Fibroblast of skin of right quadriceps (primary cell): ENCODE results near the gene CHRNA4.
A peak's percentile ranks its signal among the peaks of the same experiment; 100 is the strongest.
"Not testable (repeated sequence)": the region's sequence is repeated elsewhere in the genome, so short reads cannot be mapped to it uniquely, and the experiment has no call there.

Experiments
- DNase-seq: peaks from one replicate; pipeline ENCODE4 v3.0.0-alpha.2; 2013

The CHRNA4 gene

DNA sequence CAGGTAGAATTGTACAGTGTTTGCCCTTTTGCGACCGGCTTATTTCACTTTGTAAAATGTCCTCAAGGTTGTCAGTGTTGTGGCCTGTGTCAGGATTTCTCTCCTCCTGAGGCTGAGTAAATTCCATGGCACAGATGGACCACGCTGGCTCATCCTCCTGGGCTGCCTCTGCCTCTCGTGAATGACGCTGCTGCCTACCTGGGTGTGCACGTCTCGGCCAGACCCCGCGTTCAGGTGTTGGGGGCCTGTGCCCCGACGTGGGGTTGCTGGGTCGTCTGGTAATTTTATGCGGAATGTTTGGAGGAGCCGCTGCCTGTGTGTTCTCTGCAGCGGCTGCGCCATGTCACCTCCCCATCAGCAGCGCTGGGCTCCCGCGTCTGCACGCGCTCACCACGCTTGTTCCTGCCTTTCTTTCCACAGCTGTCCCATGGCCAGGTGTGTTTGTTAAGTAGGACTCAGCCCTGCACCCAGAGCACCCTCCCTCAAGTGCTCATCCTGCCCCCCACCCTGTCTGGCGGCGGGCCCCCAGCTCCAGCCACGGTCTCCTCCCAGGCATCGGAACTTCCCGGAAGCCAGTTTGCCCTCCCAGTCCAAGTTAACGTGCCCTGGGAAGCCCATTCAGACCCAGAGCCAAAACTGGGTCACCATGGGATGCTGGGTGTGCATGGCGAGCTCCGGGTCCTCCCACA lies 36.1 kb upstream of the CHRNA4 start:
- DNase-seq: no peak

- no peak for DNase-seq
Observed at GRCh38 chr20:63396300-63396699, 35.2 kb upstream of the CHRNA4 start.

- DNase-seq: no peak
Observed at GRCh38 chr20:63395723-63396122, 34.6 kb upstream of the CHRNA4 start.

DNA sequence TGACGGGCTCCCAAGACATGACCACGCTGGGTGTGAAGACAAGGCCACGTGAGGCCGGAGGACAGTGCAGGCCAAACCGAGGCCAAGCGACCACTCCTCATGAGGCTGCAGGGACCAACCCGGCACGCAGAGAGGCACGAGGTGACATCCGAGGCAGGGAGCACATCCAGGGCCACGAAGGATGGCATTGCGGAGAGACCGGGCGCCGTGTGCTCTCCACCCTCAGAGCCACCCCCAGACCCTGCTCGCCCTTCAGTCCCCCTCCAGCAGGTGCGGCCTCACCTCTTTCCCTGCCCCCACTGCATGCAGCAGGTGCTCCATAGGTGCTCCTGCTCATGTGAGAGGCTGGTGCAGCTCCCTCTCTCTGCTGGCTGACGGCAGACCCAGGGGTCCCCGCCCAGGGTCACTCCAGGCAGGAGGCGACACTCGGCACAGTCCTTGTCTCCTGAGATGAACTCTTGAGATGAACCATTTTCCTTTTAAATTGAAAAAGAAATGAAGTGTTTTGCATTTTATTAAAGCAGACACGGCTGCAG lies 33.8 kb upstream of the CHRNA4 start:
- DNase-seq: no peak

DNA sequence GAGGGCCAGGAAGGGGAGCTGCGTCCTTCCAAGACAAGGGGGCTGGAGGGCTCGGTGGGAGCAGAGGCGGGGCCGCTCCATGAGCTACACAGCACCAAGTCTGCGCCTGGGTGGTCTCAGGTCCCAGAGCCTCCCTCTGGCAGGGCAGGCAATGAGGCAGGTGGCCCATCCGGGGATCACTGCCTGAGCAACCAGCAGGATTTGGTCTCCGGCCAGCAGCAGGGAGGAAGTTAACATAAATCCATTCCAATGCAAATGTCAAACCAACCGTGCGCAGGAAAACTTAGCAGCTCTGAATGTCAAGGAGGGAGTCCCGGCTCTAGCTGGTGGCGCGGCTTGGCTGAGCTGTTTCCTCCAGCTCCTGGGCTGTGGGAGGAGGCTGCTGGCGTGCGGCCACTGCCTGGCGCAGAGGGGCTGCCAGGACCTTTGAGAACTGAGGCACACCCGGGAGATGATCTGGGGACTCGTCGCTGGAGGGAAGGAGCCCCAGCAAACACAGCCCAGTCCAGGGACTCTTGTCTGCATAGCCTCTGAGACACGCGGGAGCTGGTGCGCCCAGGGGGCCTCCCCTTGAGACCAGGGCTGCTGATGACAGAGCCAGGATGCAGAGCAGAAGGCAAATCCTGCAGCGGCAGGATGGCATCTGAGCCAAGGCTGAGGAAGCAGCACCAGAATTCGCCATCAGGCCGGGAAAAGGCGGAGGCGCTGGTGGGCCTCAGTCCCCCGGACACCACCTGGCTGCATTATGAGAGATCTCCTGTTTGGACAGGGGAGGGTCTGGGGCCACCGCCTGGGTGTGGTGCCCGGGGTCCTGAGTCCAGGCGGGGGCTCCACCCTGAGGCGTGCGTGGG lies 33.1 kb upstream of the CHRNA4 start:
- DNase-seq: peak; percentile 6

- DNase-seq: no peak
Observed at GRCh38 chr20:63393566-63393965, 32.4 kb upstream of the CHRNA4 start.

DNA sequence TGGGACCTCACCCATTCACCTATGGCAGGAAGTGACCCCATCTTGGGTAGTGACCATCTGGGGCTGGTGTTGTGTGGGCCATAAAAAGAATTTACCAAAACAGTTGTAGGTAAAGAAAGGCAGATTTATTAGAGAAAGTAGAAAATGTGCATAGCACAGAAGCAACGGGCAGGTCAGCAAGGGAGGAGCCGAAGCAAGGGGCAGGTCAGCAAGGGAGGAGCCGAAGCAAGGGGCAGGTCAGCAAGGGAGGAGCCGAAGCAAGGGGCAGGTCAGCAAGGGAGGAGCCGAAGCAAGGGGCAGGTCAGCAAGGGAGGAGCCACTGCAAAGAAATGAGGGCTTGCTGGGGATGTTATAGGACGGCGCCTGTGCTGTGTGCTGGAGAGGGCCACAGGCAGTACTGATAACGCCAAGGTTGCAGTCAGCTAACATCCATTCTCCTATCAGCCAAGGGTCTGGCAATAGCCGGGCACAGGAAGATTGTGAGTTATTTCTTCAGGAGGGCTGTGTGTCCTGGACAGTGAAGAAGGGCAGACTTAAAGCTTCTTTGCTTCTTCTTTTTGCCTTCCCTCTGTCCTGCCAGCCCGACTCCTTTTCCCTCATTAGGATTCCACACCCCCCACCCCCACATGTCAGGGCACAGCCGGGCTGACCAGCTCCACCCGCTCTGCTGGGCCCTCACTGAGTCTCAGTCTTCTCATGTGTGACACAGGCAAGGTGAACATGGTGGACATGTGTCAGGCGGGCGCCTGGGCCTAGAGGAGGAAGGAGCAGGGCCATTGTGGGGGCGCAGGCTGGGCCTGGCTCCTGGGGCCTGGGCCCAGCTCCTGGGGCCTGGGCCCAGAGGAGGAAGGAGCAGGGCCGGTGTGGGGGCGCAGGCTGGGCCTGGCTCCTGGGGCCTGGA lies 31.6 kb upstream of the CHRNA4 start:
- no peak for DNase-seq

- no peak for DNase-seq
Observed at GRCh38 chr20:63387917-63388316, 26.8 kb upstream of the CHRNA4 start.

GRCh38 chr20:63387393-63387792 lies 26.2 kb upstream of the CHRNA4 start:
- DNase-seq: no peak

- no peak for DNase-seq
Observed at GRCh38 chr20:63386491-63386890, 25.3 kb upstream of the CHRNA4 start.

- no peak for DNase-seq
Observed at GRCh38 chr20:63385819-63386218, 24.7 kb upstream of the CHRNA4 start.

DNA sequence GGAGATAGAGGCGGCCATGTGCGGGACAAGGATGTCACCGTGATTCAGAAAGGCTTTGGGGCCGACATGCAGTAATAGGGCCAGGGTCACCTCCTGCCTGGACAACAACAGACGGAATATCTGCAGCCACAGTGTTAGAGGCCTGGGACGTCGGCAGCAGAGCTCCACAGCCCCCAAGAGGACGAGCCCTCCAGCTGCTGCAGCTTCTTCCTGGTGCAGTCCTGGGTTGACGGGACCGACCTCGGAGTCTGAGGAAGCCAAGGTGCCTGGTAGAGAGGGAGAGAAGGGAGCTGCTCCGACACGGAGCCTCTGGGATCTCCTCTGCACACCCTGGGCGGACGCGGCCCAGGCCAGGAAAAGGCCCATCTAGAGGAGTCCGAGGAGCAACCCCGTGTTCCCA lies 23.2 kb upstream of the CHRNA4 start:
- no peak for DNase-seq

DNA sequence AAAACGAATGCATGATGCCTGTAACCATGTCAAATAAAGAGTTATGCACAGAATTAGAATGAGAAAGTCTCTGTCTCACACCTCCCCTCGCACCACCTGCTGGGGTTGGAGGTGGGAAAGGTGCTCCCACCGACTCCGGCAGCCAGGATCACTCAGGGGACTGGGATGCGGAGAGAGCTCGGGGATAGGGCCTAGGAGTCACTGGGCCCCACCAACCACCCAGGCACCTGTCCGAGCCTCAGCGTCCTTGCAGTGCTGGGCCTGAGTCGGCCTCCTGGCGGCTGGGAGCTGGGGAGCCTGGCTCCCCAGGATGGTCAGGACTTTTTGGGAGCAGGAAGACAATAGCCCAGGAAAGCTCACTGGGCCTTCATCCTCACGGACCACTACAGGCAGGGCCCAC lies 22.4 kb upstream of the CHRNA4 start:
- no peak for DNase-seq

GRCh38 chr20:63382551-63383300 lies 21.6 kb upstream of the CHRNA4 start:
- no peak for DNase-seq

DNA sequence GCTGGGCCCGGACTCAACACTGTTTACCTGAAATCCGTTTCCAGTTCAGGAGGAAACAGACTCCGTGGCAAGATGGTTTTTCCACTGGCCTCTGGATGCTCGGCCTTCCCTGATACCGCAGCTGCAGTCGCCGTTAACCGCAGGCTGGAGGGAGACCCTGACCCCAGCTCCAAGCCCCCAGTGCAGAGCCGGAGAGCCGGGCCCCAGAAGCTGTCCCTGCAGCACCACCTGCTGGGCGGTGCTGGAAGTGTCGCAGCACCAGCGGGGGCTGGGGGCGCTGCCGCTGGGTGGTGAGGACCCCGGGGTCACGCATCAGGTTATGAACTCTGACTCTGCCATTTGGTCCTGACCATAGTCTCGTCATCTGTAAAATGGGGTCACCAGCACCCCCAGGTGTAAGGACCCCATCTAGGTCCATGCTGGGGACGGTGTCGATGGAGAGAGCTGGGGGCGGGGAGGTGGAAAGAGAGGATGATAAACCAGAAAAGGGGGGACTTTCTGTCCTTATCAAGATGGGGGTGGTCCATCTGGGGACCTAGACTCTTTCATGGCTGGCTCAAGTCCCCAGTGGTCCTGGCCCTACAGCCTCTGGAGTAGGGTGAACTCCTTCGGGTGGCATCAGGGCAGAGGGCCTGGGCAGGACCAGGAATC lies 20.8 kb upstream of the CHRNA4 start:
- DNase-seq: no peak

DNA sequence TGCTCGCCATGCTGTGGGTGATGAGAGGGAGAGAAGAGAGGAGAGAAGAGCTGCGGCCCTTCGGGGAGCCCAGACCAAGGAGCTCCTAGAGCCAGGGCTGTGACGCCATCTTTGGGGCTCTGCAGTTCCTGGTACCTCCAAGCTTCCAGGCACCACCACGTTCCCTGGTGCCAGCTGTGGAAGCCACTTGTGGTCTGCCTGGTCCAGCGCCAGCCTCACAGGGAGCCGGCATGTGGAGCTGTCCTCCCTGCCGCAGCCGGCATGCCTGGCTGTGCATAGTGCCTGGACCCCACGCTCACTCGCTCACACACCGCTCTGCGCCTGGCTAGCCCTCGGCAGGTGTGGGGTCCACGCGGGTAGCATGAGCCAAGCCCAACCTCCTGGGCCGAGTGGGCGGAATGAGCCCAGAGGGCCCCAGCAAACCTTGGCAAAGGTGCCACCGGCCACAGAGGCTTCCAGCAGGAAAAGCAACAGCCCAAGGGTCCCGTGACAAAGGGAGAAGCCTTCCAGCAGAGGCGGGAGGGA lies 19.3 kb upstream of the CHRNA4 start:
- DNase-seq: no peak

- DNase-seq: not testable (repeated sequence)
Observed at GRCh38 chr20:63379872-63380271, 18.7 kb upstream of the CHRNA4 start.

DNA sequence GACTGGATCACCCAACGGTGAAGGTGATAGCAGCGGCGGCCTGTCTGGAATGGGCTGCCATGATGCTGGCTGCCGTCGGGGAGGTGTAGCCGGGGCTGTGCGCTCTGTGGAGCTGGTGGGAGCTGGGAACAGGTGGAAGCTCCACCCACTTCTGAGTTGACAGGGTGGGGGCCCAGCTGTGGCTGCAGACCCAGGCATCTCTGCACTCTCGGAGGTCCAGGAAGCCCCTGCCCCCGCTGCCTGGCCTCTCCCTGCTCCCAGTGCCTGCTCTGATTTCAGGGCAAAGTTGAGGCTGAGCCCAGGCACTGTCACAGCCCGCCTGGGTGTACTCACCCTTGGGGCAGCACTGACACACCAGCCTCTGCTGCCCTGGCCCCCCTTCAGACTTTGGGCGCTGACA lies 18.1 kb upstream of the CHRNA4 start:
- DNase-seq: no peak

DNA sequence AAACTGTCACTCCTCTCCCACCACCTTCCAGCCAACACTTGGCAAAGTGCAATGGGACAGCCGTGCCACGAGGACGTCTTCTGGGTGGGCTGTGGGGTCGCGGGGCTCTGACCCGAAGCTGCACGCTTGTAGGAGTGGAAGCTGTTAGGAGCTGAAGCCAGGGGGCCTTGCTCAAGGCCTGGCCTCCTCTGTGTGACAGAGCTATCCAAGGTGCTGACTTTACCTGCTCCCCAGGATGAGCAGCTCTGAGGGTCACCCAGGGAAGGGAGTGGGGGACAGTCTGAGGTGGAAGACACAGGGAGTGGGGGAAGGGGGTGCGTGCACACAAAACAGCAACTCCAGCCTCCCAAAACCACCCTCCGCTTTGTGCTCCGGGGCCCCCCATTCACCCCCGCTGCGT lies 17.5 kb upstream of the CHRNA4 start:
- DNase-seq: no peak

- no peak for DNase-seq
Observed at GRCh38 chr20:63377951-63378381, 16.8 kb upstream of the CHRNA4 start.

DNA sequence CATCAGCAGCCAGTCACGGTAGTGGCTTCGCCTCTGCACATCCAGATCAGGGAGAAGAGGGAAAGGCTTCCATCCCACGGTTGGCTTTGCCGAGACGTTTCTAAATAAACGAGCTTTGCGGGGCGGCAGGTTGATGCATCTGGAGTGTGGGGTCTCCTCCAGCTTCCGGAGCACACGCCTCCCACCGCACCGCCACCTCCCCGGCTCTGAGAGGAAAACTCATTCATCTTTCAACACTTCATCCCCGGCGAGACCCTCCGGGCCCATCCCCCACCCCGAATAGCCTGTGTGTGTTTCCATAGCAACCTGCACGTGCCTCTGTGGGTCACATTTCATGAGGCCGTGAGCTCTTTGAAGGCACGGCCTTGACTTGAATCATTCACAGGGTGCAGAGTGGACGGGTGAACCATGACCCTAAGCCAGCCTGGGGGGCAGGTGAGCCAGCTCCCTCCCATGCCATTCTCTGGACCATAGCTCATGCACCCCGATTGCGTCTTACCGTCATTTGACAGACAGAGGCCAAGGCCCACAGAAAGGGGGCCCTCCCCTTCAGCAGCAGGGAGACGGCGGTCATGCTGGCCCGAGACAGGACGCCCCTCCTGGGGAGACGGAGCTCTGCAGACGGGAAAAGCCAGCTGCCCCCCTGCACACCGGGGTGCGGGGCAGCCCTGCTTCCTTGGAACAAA lies 16.2 kb upstream of the CHRNA4 start:
- no peak for DNase-seq
